Activated naive CD8-positive, alpha-beta T cell (primary cell): Measurements from ENCODE around the gene GALNT4.

Experiments used
- H3K27ac Mint-ChIP-seq: one replicate; pipeline ENCODE4 v1.8.0; 2021; ENCODE audit warnings: mixed read lengths
- H3K27me3 Mint-ChIP-seq: one replicate; pipeline ENCODE4 v1.8.0; 2021; ENCODE audit warnings: mixed read lengths
- H3K36me3 Mint-ChIP-seq: one replicate; pipeline ENCODE4 v1.8.0; 2021; ENCODE audit warnings: mixed read lengths
- H3K4me1 Mint-ChIP-seq: one replicate; pipeline ENCODE4 v1.8.0; 2021; ENCODE audit warnings: low read depth, mixed read lengths
- H3K4me3 Mint-ChIP-seq: one replicate; pipeline ENCODE4 v1.8.0; 2021; ENCODE audit warnings: mild to moderate bottlenecking, mixed read lengths
- H3K9me3 Mint-ChIP-seq: one replicate; pipeline ENCODE4 v1.8.0; 2021; ENCODE audit warnings: low read depth, mixed read lengths

The GALNT4 gene

GRCh38 chr12:89521364-89522223 lies 3.0 kb downstream of the GALNT4 start:
- Mint-ChIP-seq H3K27ac (no peak overlapping the region), H3K9me3 (no peaks in the 10 kb centered on the region), H3K27me3 (no peaks in the 10 kb centered on the region), H3K4me3 (peak overlapping the region; percentile 72), H3K36me3 (peaks cover 11% of the 10 kb centered on the region), H3K4me1 (peaks cover 53% of the 10 kb centered on the region)

GRCh38 chr12:89517720-89518119 lies 6.9 kb downstream of the GALNT4 start:
- H3K4me1 Mint-ChIP-seq: peaks cover 34% of the 10 kb centered on the region
- peaks cover 7% of the 10 kb centered on the region for H3K36me3 Mint-ChIP-seq
- no peak overlapping the region for H3K4me3 Mint-ChIP-seq
- no peaks in the 10 kb centered on the region for H3K9me3 Mint-ChIP-seq
- no peak overlapping the region for H3K27ac Mint-ChIP-seq
- H3K27me3 Mint-ChIP-seq: no peaks in the 10 kb centered on the region

- no peak overlapping the region for H3K27ac Mint-ChIP-seq
- H3K36me3 Mint-ChIP-seq: peaks cover 4% of the 10 kb centered on the region
- no peaks in the 10 kb centered on the region for H3K9me3 Mint-ChIP-seq
- H3K4me1 Mint-ChIP-seq: peaks cover 25% of the 10 kb centered on the region
- no peaks in the 10 kb centered on the region for H3K27me3 Mint-ChIP-seq
- no peak overlapping the region for H3K4me3 Mint-ChIP-seq
Measured at GRCh38 chr12:89516633-89517032, 8.0 kb downstream of the GALNT4 start.

- H3K4me1 Mint-ChIP-seq: peaks cover 14% of the 10 kb centered on the region
- H3K27me3 Mint-ChIP-seq: no peaks in the 10 kb centered on the region
- H3K27ac Mint-ChIP-seq: no peak overlapping the region
- no peaks in the 10 kb centered on the region for H3K36me3 Mint-ChIP-seq
- H3K4me3 Mint-ChIP-seq: no peak overlapping the region
- no peaks in the 10 kb centered on the region for H3K9me3 Mint-ChIP-seq
Measured at GRCh38 chr12:89514751-89515150, 9.8 kb downstream of the GALNT4 start.

GRCh38 chr12:89513544-89513943 lies 11.1 kb downstream of the GALNT4 start:
- no peak overlapping the region for H3K4me3 Mint-ChIP-seq
- H3K36me3 Mint-ChIP-seq: no peaks in the 10 kb centered on the region
- no peak overlapping the region for H3K27ac Mint-ChIP-seq

GRCh38 chr12:89507015-89507824 lies 17.4 kb downstream of the GALNT4 start:
- H3K4me3 Mint-ChIP-seq: no peak overlapping the region
- no peaks in the 10 kb centered on the region for H3K27me3 Mint-ChIP-seq
- H3K27ac Mint-ChIP-seq: no peak overlapping the region
- peaks cover 8% of the 10 kb centered on the region for H3K36me3 Mint-ChIP-seq
- H3K9me3 Mint-ChIP-seq: no peaks in the 10 kb centered on the region
- peaks cover 9% of the 10 kb centered on the region for H3K4me1 Mint-ChIP-seq

More at GRCh38 chr12:89513544-89513943, 11.1 kb downstream of the GALNT4 start:
- Mint-ChIP-seq H3K27me3 (no peaks in the 10 kb centered on the region), H3K4me1 (peaks cover 9% of the 10 kb centered on the region), H3K9me3 (no peaks in the 10 kb centered on the region)

- Mint-ChIP-seq H3K27ac (no peak overlapping the region), H3K4me1 (peaks cover 9% of the 10 kb centered on the region), H3K27me3 (no peaks in the 10 kb centered on the region), H3K4me3 (no peak overlapping the region), H3K9me3 (no peaks in the 10 kb centered on the region), H3K36me3 (peaks cover 13% of the 10 kb centered on the region)
Measured at GRCh38 chr12:89506050-89506449, 18.5 kb downstream of the GALNT4 start.

- H3K36me3 Mint-ChIP-seq: peaks cover 17% of the 10 kb centered on the region
- no peak overlapping the region for H3K4me3 Mint-ChIP-seq
- no peak overlapping the region for H3K27ac Mint-ChIP-seq
- H3K27me3 Mint-ChIP-seq: no peaks in the 10 kb centered on the region
- H3K4me1 Mint-ChIP-seq: peaks cover 9% of the 10 kb centered on the region
- H3K9me3 Mint-ChIP-seq: no peaks in the 10 kb centered on the region
Measured at GRCh38 chr12:89504560-89505346, 19.8 kb downstream of the GALNT4 start.

- Mint-ChIP-seq H3K4me3 (no peak overlapping the region), H3K27ac (no peak overlapping the region), H3K4me1 (peaks cover 2% of the 10 kb centered on the region), H3K27me3 (no peaks in the 10 kb centered on the region), H3K9me3 (no peaks in the 10 kb centered on the region), H3K36me3 (peaks cover 20% of the 10 kb centered on the region)
Measured at GRCh38 chr12:89501793-89502192, 22.8 kb downstream of the GALNT4 start.

- Mint-ChIP-seq H3K9me3 (no peaks in the 10 kb centered on the region), H3K36me3 (peaks cover 13% of the 10 kb centered on the region), H3K27ac (no peak overlapping the region), H3K4me1 (peaks cover 9% of the 10 kb centered on the region), H3K4me3 (no peak overlapping the region), H3K27me3 (no peaks in the 10 kb centered on the region)
Measured at GRCh38 chr12:89499857-89500256, 24.7 kb downstream of the GALNT4 start.

- no peaks in the 10 kb centered on the region for H3K27me3 Mint-ChIP-seq
- H3K4me3 Mint-ChIP-seq: no peak overlapping the region
- H3K27ac Mint-ChIP-seq: no peak overlapping the region
- no peaks in the 10 kb centered on the region for H3K9me3 Mint-ChIP-seq
- H3K36me3 Mint-ChIP-seq: peaks cover 20% of the 10 kb centered on the region
- peaks cover 22% of the 10 kb centered on the region for H3K4me1 Mint-ChIP-seq
Measured at GRCh38 chr12:89497467-89497866, 27.1 kb downstream of the GALNT4 start.

- H3K9me3 Mint-ChIP-seq: no peaks in the 10 kb centered on the region
- H3K27me3 Mint-ChIP-seq: no peaks in the 10 kb centered on the region
- H3K36me3 Mint-ChIP-seq: peaks cover 18% of the 10 kb centered on the region
- no peak overlapping the region for H3K27ac Mint-ChIP-seq
- H3K4me1 Mint-ChIP-seq: peaks cover 22% of the 10 kb centered on the region
- no peak overlapping the region for H3K4me3 Mint-ChIP-seq
Measured at GRCh38 chr12:89497005-89497404, 27.6 kb downstream of the GALNT4 start.

- Mint-ChIP-seq H3K4me3 (peak overlapping the region; percentile 56), H3K4me1 (peaks cover 22% of the 10 kb centered on the region), H3K27ac (peak overlapping the region; percentile 94), H3K36me3 (peaks cover 14% of the 10 kb centered on the region), H3K9me3 (no peaks in the 10 kb centered on the region), H3K27me3 (no peaks in the 10 kb centered on the region)
Measured at GRCh38 chr12:89494411-89495231, 30.0 kb downstream of the GALNT4 start.

- no peak overlapping the region for H3K4me3 Mint-ChIP-seq
- no peaks in the 10 kb centered on the region for H3K9me3 Mint-ChIP-seq
- peaks cover 22% of the 10 kb centered on the region for H3K4me1 Mint-ChIP-seq
- peak overlapping the region; percentile 94 for H3K27ac Mint-ChIP-seq
- no peaks in the 10 kb centered on the region for H3K27me3 Mint-ChIP-seq
- H3K36me3 Mint-ChIP-seq: peaks cover 11% of the 10 kb centered on the region
Measured at GRCh38 chr12:89493670-89494302, 30.8 kb downstream of the GALNT4 start.
